Activated CD4-positive, alpha-beta T cell treated with anti-CD3 and anti-CD28 coated beads, Interleukin-2, Interleukin-6, amounts not matched to agents 100 ng/mL and 50 ng/mL, durations not matched to agents 16 hours and 8 hours (primary cell): ENCODE results near the gene C5.

Experiments
- DNase-seq: peaks from one replicate; pipeline ENCODE4 v3.0.0-alpha.2; 2020

The C5 gene

GRCh38 chr9:120938851-120939250, 111.2 kb downstream of the C5 start:
- no peak for DNase-seq

GRCh38 chr9:120937596-120937995, 112.5 kb downstream of the C5 start:
- DNase-seq, result no peak

- DNase-seq, result no peak
Observed at GRCh38 chr9:120937127-120937526, 112.9 kb downstream of the C5 start.

DNA sequence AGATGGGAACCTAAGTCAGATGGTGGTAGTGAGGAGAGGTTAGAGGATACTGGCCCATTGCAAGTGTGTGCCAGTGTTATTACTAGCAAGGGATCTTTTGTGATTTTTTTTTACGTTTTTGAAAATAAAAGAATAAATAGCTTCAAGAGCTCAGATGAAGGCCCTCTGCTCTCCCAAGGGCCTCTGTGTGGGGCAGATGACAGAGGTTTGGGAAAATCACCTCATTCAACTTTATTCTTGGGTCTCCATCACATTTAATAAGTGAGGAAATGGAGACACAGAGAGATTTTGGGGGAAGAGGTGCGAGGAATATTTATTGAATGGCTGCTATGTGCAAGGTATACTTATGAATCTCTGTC, 113.3 kb downstream of the C5 start:
- DNase-seq, result no peak

- DNase-seq, result peak; percentile 95
Observed at GRCh38 chr9:120936011-120936763, 113.9 kb downstream of the C5 start.

- DNase-seq, result no peak
Observed at GRCh38 chr9:120935383-120935857, 114.7 kb downstream of the C5 start.

GRCh38 chr9:120934281-120934680, 115.8 kb downstream of the C5 start:
- DNase-seq, result peak; percentile 31

GRCh38 chr9:120933310-120934055, 116.6 kb downstream of the C5 start:
- DNase-seq, result no peak

- DNase-seq, result no peak
Observed at GRCh38 chr9:120932086-120932823, 117.8 kb downstream of the C5 start.

GRCh38 chr9:120931231-120932085, 118.6 kb downstream of the C5 start:
- DNase-seq, result peak; percentile 85

- DNase-seq, result no peak
Observed at GRCh38 chr9:120929229-120929791, 120.8 kb downstream of the C5 start.

GRCh38 chr9:120928483-120929228, 121.4 kb downstream of the C5 start:
- peak; percentile 88 for DNase-seq

- peak; percentile 65 for DNase-seq
Observed at GRCh38 chr9:120928015-120928482, 122.0 kb downstream of the C5 start.

GRCh38 chr9:120927269-120928014, 122.6 kb downstream of the C5 start:
- peak; percentile 78 for DNase-seq

- peak; percentile 61 for DNase-seq
Observed at GRCh38 chr9:120926397-120926928, 123.6 kb downstream of the C5 start, which contains the start of gene TRAF1. Gene TRAF1 (minus strand): TSS chr9:120926796. CDS start chr9:120926075, 721 bp downstream.

DNA sequence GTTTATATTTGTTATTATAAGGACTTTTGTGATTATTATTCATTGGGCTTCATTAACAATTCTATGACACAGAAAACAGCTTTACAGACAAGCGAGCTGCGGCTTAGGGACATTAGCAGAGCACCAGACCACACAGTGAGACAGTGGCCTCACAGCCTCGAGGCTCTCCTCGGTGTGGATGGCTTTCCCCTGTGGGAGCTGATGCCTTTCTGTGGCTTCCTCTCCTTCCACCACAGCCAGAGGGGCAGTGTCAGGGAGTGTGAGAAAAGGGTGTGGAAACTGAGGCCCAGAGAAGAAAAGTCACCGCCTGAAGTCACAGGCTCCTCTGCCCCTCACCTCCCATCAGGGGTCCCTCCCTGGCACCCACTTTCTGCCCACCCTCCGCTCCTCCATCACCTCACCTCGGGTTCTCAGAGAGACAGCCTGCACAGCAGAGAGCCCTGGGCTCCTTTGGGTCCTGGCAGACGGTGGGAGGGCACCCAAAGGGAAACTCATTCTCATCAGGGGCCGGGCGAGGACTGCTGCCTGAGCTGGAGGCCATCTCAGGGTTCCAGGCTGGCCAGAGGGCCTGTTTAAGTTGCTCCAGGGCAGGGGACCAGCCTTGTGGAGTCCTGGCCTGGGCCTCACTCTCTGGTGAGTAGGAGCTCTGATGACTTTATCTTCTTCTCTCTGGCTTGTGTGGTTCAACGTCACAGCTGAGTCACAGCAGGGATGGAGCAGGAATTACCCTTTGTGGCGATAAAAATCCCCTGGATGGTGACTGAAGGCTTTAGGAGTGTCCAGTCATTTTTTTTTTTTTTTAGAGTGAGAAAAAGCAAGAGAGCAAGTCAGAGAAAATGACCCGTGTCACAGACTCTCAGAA, 124.3 kb downstream of the C5 start:
- DNase-seq, result peak; percentile 89

DNA sequence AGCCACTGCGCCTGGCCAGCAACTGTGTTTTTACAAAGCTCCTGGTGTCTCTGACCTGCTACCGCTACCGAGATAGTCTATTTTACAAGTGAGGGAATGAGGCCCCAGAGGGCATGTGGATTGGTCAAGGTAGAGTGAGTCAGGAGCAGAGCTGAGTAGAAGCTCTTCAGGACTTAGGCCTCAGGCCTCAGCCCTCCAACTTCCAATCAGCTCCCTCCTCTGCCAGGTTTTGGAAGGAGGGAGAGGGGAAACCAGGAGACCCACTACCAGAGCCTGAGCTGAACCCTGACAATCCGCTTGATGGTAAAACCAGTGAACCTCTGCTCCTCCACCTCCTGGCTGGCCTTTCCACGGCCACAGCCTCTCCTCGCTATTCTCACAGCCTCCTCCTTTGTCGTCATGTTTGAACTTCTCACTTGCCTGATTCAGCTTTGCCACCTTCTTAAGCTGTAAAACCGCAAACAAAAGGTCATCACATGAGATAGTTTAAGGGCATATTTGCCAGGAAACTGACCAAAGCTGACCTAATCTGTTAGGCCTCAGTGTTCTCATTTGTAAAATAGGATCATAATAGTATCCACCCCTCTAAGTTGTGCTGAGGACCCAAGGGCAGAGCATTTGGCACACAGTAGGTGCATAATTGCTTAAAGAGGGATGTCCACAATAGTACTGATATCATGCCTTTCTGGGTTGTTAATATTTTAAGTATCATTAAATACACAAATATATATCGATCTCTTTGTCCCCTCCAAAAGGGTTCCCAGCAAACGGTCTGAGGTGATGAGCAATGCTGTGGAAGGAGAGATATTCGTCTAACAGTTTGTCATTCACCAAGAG, 125.2 kb downstream of the C5 start:
- peak; percentile 65 for DNase-seq
